ENCODE data around the gene SOBP.

Gene SOBP

DNA sequence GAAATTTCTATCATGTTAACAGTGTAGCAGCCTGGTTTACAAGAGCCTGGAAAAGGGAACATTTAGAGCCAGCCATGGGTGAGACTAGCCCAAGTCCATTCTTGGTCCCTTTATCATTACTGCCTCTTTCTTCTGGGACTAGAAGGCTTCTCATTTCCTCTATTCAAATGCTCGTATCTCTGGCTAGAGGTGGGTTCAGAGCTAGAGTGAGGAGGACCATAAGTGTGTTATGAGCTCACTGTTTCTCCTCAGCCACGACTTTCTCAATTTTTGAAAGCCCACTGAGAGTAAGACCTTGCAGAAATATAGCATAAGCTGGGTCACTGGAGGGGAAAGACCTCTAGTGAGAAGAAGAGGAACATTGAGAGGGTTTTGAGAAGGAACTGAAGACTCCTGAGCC is 100.0 kb downstream of the SOBP start:
- no peaks in the 10 kb centered on the region for H3K36me3 ChIP-seq (ENCODE audit: insufficient read depth, insufficient read length, low read length)
- H3K9me3 ChIP-seq (ENCODE audit: insufficient read depth, low read length), result no peaks in the 10 kb centered on the region
- DNase-seq (ENCODE audit: low read depth, low spot score), result no peak
- no peak overlapping the region for H3K9ac ChIP-seq (ENCODE audit: insufficient read length, low read depth)
- H3K4me3 ChIP-seq (ENCODE audit: insufficient read length, low read depth), result no peak overlapping the region
- no peaks in the 10 kb centered on the region for H3K27me3 ChIP-seq (ENCODE audit: insufficient read depth, insufficient read length)
- H3K4me1 ChIP-seq (ENCODE audit: insufficient read depth, insufficient read length), result no peaks in the 10 kb centered on the region
- no peak for TF ChIP-seq YY1 (IDR thresholded peaks at IDR 0.05; ENCODE audit: insufficient read depth, insufficient read length)
- TF ChIP-seq SUZ12 (IDR thresholded peaks at IDR 0.05; ENCODE audit: extremely low read depth, insufficient read depth, insufficient read length), result no peak
- no peak for TF ChIP-seq ZNF274 (IDR thresholded peaks at IDR 0.05; ENCODE audit: low read depth, low read length)

GRCh38 chr6:107590378-107590777 is 100.5 kb downstream of the SOBP start:
- Histone ChIP-seq H3K4me3 (ENCODE audit: insufficient read length, low read depth) (no peak overlapping the region), H3K36me3 (ENCODE audit: insufficient read depth, insufficient read length, low read length) (no peaks in the 10 kb centered on the region), H3K27me3 (ENCODE audit: insufficient read depth, insufficient read length) (no peaks in the 10 kb centered on the region), H3K9ac (ENCODE audit: insufficient read length, low read depth) (no peak overlapping the region), H3K4me1 (ENCODE audit: insufficient read depth, insufficient read length) (no peaks in the 10 kb centered on the region), H3K9me3 (ENCODE audit: insufficient read depth, low read length) (no peaks in the 10 kb centered on the region)
- no peak for TF ChIP-seq ZNF274 (IDR thresholded peaks at IDR 0.05; ENCODE audit: low read depth, low read length)
- no peak for TF ChIP-seq YY1 (IDR thresholded peaks at IDR 0.05; ENCODE audit: insufficient read depth, insufficient read length)
- no peak for TF ChIP-seq SUZ12 (IDR thresholded peaks at IDR 0.05; ENCODE audit: extremely low read depth, insufficient read depth, insufficient read length)
- DNase-seq (ENCODE audit: low read depth, low spot score), result no peak

- TF ChIP-seq YY1 (IDR thresholded peaks at IDR 0.05; ENCODE audit: insufficient read depth, insufficient read length) (no peak), SUZ12 (IDR thresholded peaks at IDR 0.05; ENCODE audit: extremely low read depth, insufficient read depth, insufficient read length) (no peak), ZNF274 (IDR thresholded peaks at IDR 0.05; ENCODE audit: low read depth, low read length) (no peak)
- no peaks in the 10 kb centered on the region for H3K36me3 ChIP-seq (ENCODE audit: insufficient read depth, insufficient read length, low read length)
- no peak for DNase-seq (ENCODE audit: low read depth, low spot score)
- no peaks in the 10 kb centered on the region for H3K27me3 ChIP-seq (ENCODE audit: insufficient read depth, insufficient read length)
- H3K4me3 ChIP-seq (ENCODE audit: insufficient read length, low read depth), result no peak overlapping the region
- H3K9me3 ChIP-seq (ENCODE audit: insufficient read depth, low read length), result no peaks in the 10 kb centered on the region
- H3K4me1 ChIP-seq (ENCODE audit: insufficient read depth, insufficient read length), result no peaks in the 10 kb centered on the region
- no peak overlapping the region for H3K9ac ChIP-seq (ENCODE audit: insufficient read length, low read depth)
These were observed 101.4 kb downstream of the SOBP start for GRCh38 chr6:107591346-107591745.

- Histone ChIP-seq H3K4me1 (ENCODE audit: insufficient read depth, insufficient read length) (no peaks in the 10 kb centered on the region), H3K36me3 (ENCODE audit: insufficient read depth, insufficient read length, low read length) (no peaks in the 10 kb centered on the region), H3K9me3 (ENCODE audit: insufficient read depth, low read length) (no peaks in the 10 kb centered on the region), H3K4me3 (ENCODE audit: insufficient read length, low read depth) (no peak overlapping the region), H3K9ac (ENCODE audit: insufficient read length, low read depth) (no peak overlapping the region), H3K27me3 (ENCODE audit: insufficient read depth, insufficient read length) (no peaks in the 10 kb centered on the region)
- no peak for DNase-seq (ENCODE audit: low read depth, low spot score)
- TF ChIP-seq YY1 (IDR thresholded peaks at IDR 0.05; ENCODE audit: insufficient read depth, insufficient read length), result no peak
- TF ChIP-seq SUZ12 (IDR thresholded peaks at IDR 0.05; ENCODE audit: extremely low read depth, insufficient read depth, insufficient read length), result no peak
- TF ChIP-seq ZNF274 (IDR thresholded peaks at IDR 0.05; ENCODE audit: low read depth, low read length), result no peak
These were observed 102.9 kb downstream of the SOBP start for GRCh38 chr6:107592806-107593205.

- no peaks in the 10 kb centered on the region for H3K36me3 ChIP-seq (ENCODE audit: insufficient read depth, insufficient read length, low read length)
- DNase-seq (ENCODE audit: low read depth, low spot score), result no peak
- no peaks in the 10 kb centered on the region for H3K4me1 ChIP-seq (ENCODE audit: insufficient read depth, insufficient read length)
- no peak for TF ChIP-seq ZNF274 (IDR thresholded peaks at IDR 0.05; ENCODE audit: low read depth, low read length)
- TF ChIP-seq SUZ12 (IDR thresholded peaks at IDR 0.05; ENCODE audit: extremely low read depth, insufficient read depth, insufficient read length), result no peak
- no peak for TF ChIP-seq YY1 (IDR thresholded peaks at IDR 0.05; ENCODE audit: insufficient read depth, insufficient read length)
- H3K9ac ChIP-seq (ENCODE audit: insufficient read length, low read depth), result no peak overlapping the region
- no peak overlapping the region for H3K4me3 ChIP-seq (ENCODE audit: insufficient read length, low read depth)
- H3K27me3 ChIP-seq (ENCODE audit: insufficient read depth, insufficient read length), result no peaks in the 10 kb centered on the region
- H3K9me3 ChIP-seq (ENCODE audit: insufficient read depth, low read length), result no peaks in the 10 kb centered on the region
These were observed 104.8 kb downstream of the SOBP start for GRCh38 chr6:107594736-107595135.

- no peak for TF ChIP-seq SUZ12 (IDR thresholded peaks at IDR 0.05; ENCODE audit: extremely low read depth, insufficient read depth, insufficient read length)
- no peak for TF ChIP-seq ZNF274 (IDR thresholded peaks at IDR 0.05; ENCODE audit: low read depth, low read length)
- Histone ChIP-seq H3K9me3 (ENCODE audit: insufficient read depth, low read length) (no peaks in the 10 kb centered on the region), H3K4me3 (ENCODE audit: insufficient read length, low read depth) (no peak overlapping the region), H3K9ac (ENCODE audit: insufficient read length, low read depth) (no peak overlapping the region), H3K4me1 (ENCODE audit: insufficient read depth, insufficient read length) (no peaks in the 10 kb centered on the region), H3K27me3 (ENCODE audit: insufficient read depth, insufficient read length) (no peaks in the 10 kb centered on the region), H3K36me3 (ENCODE audit: insufficient read depth, insufficient read length, low read length) (no peaks in the 10 kb centered on the region)
- no peak for DNase-seq (ENCODE audit: low read depth, low spot score)
These were observed 108.2 kb downstream of the SOBP start for GRCh38 chr6:107598091-107598490.

DNA sequence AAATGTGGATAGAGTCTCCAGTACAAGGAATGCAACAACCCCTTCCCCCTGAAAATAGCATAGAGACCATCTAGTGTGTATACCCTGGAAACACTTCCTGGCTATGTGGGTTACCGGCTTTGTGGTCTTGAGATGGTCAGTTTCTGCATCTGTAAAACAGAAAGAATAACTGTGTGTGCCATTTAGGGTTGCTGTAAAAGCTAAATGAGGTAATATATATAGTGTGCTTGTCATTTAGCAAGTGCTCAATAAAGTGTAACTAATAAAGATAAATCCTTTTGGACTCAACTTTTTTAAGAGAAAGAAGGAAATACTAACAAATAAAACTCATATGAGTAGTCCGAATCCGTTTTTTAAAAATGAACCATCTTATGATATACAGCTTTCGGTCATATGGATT is 109.1 kb downstream of the SOBP start:
- H3K4me3 ChIP-seq (ENCODE audit: insufficient read length, low read depth), result no peak overlapping the region
- H3K27me3 ChIP-seq (ENCODE audit: insufficient read depth, insufficient read length), result no peaks in the 10 kb centered on the region
- H3K36me3 ChIP-seq (ENCODE audit: insufficient read depth, insufficient read length, low read length), result no peaks in the 10 kb centered on the region
- H3K4me1 ChIP-seq (ENCODE audit: insufficient read depth, insufficient read length), result no peaks in the 10 kb centered on the region
- H3K9me3 ChIP-seq (ENCODE audit: insufficient read depth, low read length), result no peaks in the 10 kb centered on the region
- no peak overlapping the region for H3K9ac ChIP-seq (ENCODE audit: insufficient read length, low read depth)
- TF ChIP-seq SUZ12 (IDR thresholded peaks at IDR 0.05; ENCODE audit: extremely low read depth, insufficient read depth, insufficient read length) (no peak), ZNF274 (IDR thresholded peaks at IDR 0.05; ENCODE audit: low read depth, low read length) (no peak), YY1 (IDR thresholded peaks at IDR 0.05; ENCODE audit: insufficient read depth, insufficient read length) (no peak)
- DNase-seq (ENCODE audit: low read depth, low spot score), result no peak

GRCh38 chr6:107600121-107600520 is 110.2 kb downstream of the SOBP start:
- TF ChIP-seq ZNF274 (IDR thresholded peaks at IDR 0.05; ENCODE audit: low read depth, low read length), result no peak
- TF ChIP-seq SUZ12 (IDR thresholded peaks at IDR 0.05; ENCODE audit: extremely low read depth, insufficient read depth, insufficient read length), result no peak
- Histone ChIP-seq H3K27me3 (ENCODE audit: insufficient read depth, insufficient read length) (no peaks in the 10 kb centered on the region), H3K9me3 (ENCODE audit: insufficient read depth, low read length) (no peaks in the 10 kb centered on the region), H3K36me3 (ENCODE audit: insufficient read depth, insufficient read length, low read length) (no peaks in the 10 kb centered on the region), H3K4me1 (ENCODE audit: insufficient read depth, insufficient read length) (peaks cover 2% of the 10 kb centered on the region), H3K4me3 (ENCODE audit: insufficient read length, low read depth) (no peak overlapping the region), H3K9ac (ENCODE audit: insufficient read length, low read depth) (no peak overlapping the region)
- no peak for DNase-seq (ENCODE audit: low read depth, low spot score)
